GM23338 (cell line): ENCODE data around the gene CCDC3. TPM values are rescaled to one million over a fixed set of nuclear protein-coding genes. Genes with fewer than 3 reads are reported as not detected.

Experiments used
- ATAC-seq: fragments of 200-7000 bp; cut with Tn5 transposase; 3 replicates; pipeline ENCODE4 v1.9.1; 2020
- DNase-seq: peaks from one replicate; pipeline ENCODE4 v3.0.0-alpha.2; 2015; ENCODE audit warnings: low spot score
- H2AFZ ChIP-seq: fragments of 200-600 bp; sonication (generic); 2 replicates; pipeline ENCODE4 v1.8.0; 2016; ENCODE audit warnings: antibody characterized with exemption, mild to moderate bottlenecking, moderate library complexity
- H3F3A ChIP-seq: fragments of 200-600 bp; sonication (generic); replicated peaks from 2 replicates; pipeline ENCODE4 v1.8.0; 2017; ENCODE audit warnings: antibody characterized with exemption, mixed run types, low read depth
- H3K27ac ChIP-seq: fragments of 200-600 bp; sonication (generic); 2 replicates; pipeline ENCODE4 v1.6.1; 2016; ENCODE audit warnings: low read depth
- H3K27me3 ChIP-seq: fragments of 200-600 bp; sonication (generic); 2 replicates; pipeline ENCODE4 v1.8.0; 2016; ENCODE audit warnings: mild to moderate bottlenecking, mixed run types, moderate library complexity; ENCODE audit not compliant: insufficient read depth
- H3K36me3 ChIP-seq: fragments of 200-600 bp; sonication (generic); 2 replicates; pipeline ENCODE4 v1.8.0; 2016; ENCODE audit warnings: mild to moderate bottlenecking; ENCODE audit not compliant: insufficient read depth
- H3K4me1 ChIP-seq: fragments of 200-600 bp; sonication (generic); 2 replicates; pipeline ENCODE4 v1.8.0; 2016; ENCODE audit warnings: mild to moderate bottlenecking, moderate library complexity; ENCODE audit not compliant: insufficient read depth
- H3K4me2 ChIP-seq: fragments of 200-600 bp; sonication (generic); 2 replicates; pipeline ENCODE4 v1.7.1; 2017; ENCODE audit warnings: mixed run types
- H3K4me3 ChIP-seq: fragments of 200-600 bp; sonication (generic); 2 replicates; pipeline ENCODE4 v1.6.1; 2016; ENCODE audit warnings: mixed run types
- H3K79me2 ChIP-seq: fragments of 200-600 bp; sonication (generic); replicated peaks from 2 replicates; pipeline ENCODE4 v1.8.0; 2017; ENCODE audit warnings: mild to moderate bottlenecking; ENCODE audit not compliant: insufficient read depth
- H3K9me2 ChIP-seq: fragments of 200-600 bp; sonication (generic); 2 replicates; pipeline ENCODE4 v1.8.0; 2017; ENCODE audit not compliant: insufficient read depth
- H4K20me1 ChIP-seq: fragments of 200-600 bp; sonication (generic); replicated peaks from 2 replicates; pipeline ENCODE4 v1.8.0; 2017; ENCODE audit warnings: mild to moderate bottlenecking; ENCODE audit not compliant: insufficient read depth
- H3K27ac Mint-ChIP-seq: 2 replicates; pipeline ENCODE4 v1.8.0; 2020; ENCODE audit warnings: inconsistent platforms, mild to moderate bottlenecking, moderate library complexity, mixed read lengths
- H3K27me3 Mint-ChIP-seq: 3 replicates; pipeline ENCODE4 v1.8.0; 2022; ENCODE audit warnings: low read depth, mild to moderate bottlenecking, moderate library complexity, mixed read lengths, inconsistent platforms; ENCODE audit not compliant: insufficient read depth, poor library complexity
- H3K36me3 Mint-ChIP-seq: 3 replicates; pipeline ENCODE4 v1.8.0; 2021; ENCODE audit warnings: low read depth, mild to moderate bottlenecking, inconsistent platforms, moderate library complexity, mixed read lengths
- H3K4me1 Mint-ChIP-seq: 3 replicates; pipeline ENCODE4 v1.8.0; 2020; ENCODE audit warnings: mild to moderate bottlenecking, inconsistent platforms, mixed read lengths
- H3K4me3 Mint-ChIP-seq: 3 replicates; pipeline ENCODE4 v1.8.0; 2021; ENCODE audit warnings: moderate library complexity, mild to moderate bottlenecking, inconsistent platforms, mixed read lengths
- H3K9me3 Mint-ChIP-seq: 3 replicates; pipeline ENCODE4 v1.8.0; 2020; ENCODE audit warnings: moderate library complexity, mild to moderate bottlenecking, inconsistent platforms, mixed read lengths
- EZH2 ChIP-seq: fragments of 200-600 bp; sonication (generic); IDR thresholded peaks from one replicate; pipeline ENCODE4 v1.8.0; 2017; ENCODE audit warnings: antibody characterized with exemption, mild to moderate bottlenecking, low read depth; ENCODE audit not compliant: unreplicated experiment
- EZH2phosphoT487 ChIP-seq: fragments of 200-600 bp; sonication (generic); IDR thresholded peaks from one replicate; pipeline ENCODE4 v1.8.1; 2018; ENCODE audit warnings: antibody characterized with exemption; ENCODE audit not compliant: unreplicated experiment
- JUNB ChIP-seq: IDR thresholded peaks from one replicate; pipeline ENCODE4 v1.6.1; 2016; ENCODE audit warnings: antibody characterized with exemption; ENCODE audit not compliant: unreplicated experiment
- NANOG ChIP-seq: IDR thresholded peaks from 2 replicates; pipeline ENCODE4 v1.6.1; 2016; ENCODE audit warnings: antibody characterized with exemption, borderline replicate concordance
- POLR2AphosphoS5 ChIP-seq: IDR thresholded peaks from 2 replicates; pipeline ENCODE4 v1.6.1; 2016; ENCODE audit warnings: antibody characterized with exemption, low read depth
- ZNF114 ChIP-seq: fragments of 250-450 bp; sonication (Bioruptor Pico); IDR thresholded peaks from 2 replicates; pipeline ENCODE4 v1.5.0; 2020; ENCODE audit warnings: mild to moderate bottlenecking, moderate library complexity
- ZNF331 ChIP-seq: fragments of 250-450 bp; sonication (Bioruptor Pico); IDR thresholded peaks from 2 replicates; pipeline ENCODE4 v1.5.0; 2020; ENCODE audit warnings: low read depth, mild to moderate bottlenecking, moderate library complexity
- ZNF462 ChIP-seq: fragments of 250-450 bp; sonication (Bioruptor Pico); IDR thresholded peaks from 2 replicates; pipeline ENCODE4 v1.5.0; 2020; ENCODE audit warnings: mild to moderate bottlenecking, moderate library complexity
- polyA plus RNA-seq: library from polyadenylated mRNA; unstranded; fragments of >200 nt; fragmentation: Nextera tagmentation; extraction: Ambion mirVana; gene quantifications from 2 replicates; pipeline ENCODE4 v1.2.1, GENCODE V29; 2016
- total RNA-seq: library from RNA; depleted of rRNA; stranded (reverse); fragments of >200 nt; shearing (Covaris generic); gene quantifications from 2 replicates; pipeline ENCODE4 v1.2.3, GENCODE V29; 2014

The CCDC3 gene
- total and polyA plus RNA-seq, 2 experiments from 2014 or later: 1.4 to 5.2 TPM

DNA sequence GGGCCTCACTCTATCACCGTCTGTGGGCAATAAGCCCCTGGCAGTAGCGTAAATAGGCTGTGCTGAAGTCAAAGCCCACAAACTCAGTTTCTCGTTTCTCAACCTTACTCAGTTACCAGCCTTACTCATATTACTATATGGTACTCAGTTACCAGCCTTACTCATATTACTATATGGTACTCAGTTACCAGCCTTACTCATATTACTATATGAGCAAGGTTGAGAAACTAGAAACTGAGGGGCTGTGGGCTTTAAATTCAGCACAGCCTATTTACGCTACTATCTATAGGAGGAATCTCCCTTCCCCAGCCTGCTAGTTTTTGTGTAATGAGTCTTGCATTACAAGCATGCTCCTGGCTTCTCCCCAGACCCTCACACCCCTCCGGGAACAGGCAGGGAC, 35.4 kb downstream of the CCDC3 start (continued):
- TF ChIP-seq POLR2AphosphoS5: no peak
- TF ChIP-seq JUNB: no peak
- no peak for TF ChIP-seq EZH2phosphoT487
- no peak for TF ChIP-seq ZNF114 (CRISPR knock-in tag)
- TF ChIP-seq ZNF462 (CRISPR knock-in tag): no peak

- Histone ChIP-seq H3K36me3 (no peaks in the 10 kb centered on the region), H2AFZ (no peak overlapping the region), H3K27me3 (no peaks in the 10 kb centered on the region), H3F3A (no peaks in the 10 kb centered on the region), H3K9me2 (no peaks in the 10 kb centered on the region), H4K20me1 (no peaks in the 10 kb centered on the region), H3K27ac (no peak overlapping the region), H3K79me2 (no peaks in the 10 kb centered on the region), H3K4me2 (no peak overlapping the region), H3K4me1 (peaks cover 7% of the 10 kb centered on the region; the same call in 1 of the 2 replicates), H3K4me3 (no peak overlapping the region)
- Mint-ChIP-seq H3K27me3 (no peaks in the 10 kb centered on the region), H3K27ac (no peak overlapping the region), H3K4me3 (no peak overlapping the region), H3K4me1 (no peaks in the 10 kb centered on the region), H3K36me3 (no peaks in the 10 kb centered on the region), H3K9me3 (peaks cover 9% of the 10 kb centered on the region; the same call in 2 of the 3 replicates)
- DNase-seq (no peak), ATAC-seq (no peak)
- no peak for TF ChIP-seq JUNB
- TF ChIP-seq ZNF462 (CRISPR knock-in tag): no peak
- TF ChIP-seq EZH2: no peak
- TF ChIP-seq ZNF331: no peak
- no peak for TF ChIP-seq EZH2phosphoT487
- no peak for TF ChIP-seq NANOG
- no peak for TF ChIP-seq ZNF114 (CRISPR knock-in tag)
- no peak for TF ChIP-seq POLR2AphosphoS5
Observed at GRCh38 chr10:12965571-12965970, 35.9 kb downstream of the CCDC3 start.
